Activated naive CD4-positive, alpha-beta T cell treated with anti-CD3 and anti-CD28 coated beads for 36 hours (primary cell): ENCODE measurements around the gene WWC2. TPM values are rescaled to one million over a fixed set of nuclear protein-coding genes. Genes with fewer than 3 reads are reported as not detected.

Experiments used
- CTCF ChIA-PET: fragments of 350-600 bp; sonication (Branson Sonifier 250); formaldehyde crosslinking; loops from one replicate; lab custom pipeline; 2021; ENCODE audit warnings: antibody characterized with exemption; lab: Charles Lee
- DNase-seq: peaks from one replicate; pipeline ENCODE4 v3.0.0-alpha.2; 2020
- H3K27ac Mint-ChIP-seq: one replicate; pipeline ENCODE4 v1.8.0; 2021; ENCODE audit warnings: mild to moderate bottlenecking, mixed read lengths
- H3K27me3 Mint-ChIP-seq: one replicate; pipeline ENCODE4 v1.8.0; 2021; ENCODE audit warnings: low read depth, mixed read lengths
- H3K36me3 Mint-ChIP-seq: one replicate; pipeline ENCODE4 v1.8.0; 2021; ENCODE audit warnings: low read depth, mixed read lengths
- H3K4me1 Mint-ChIP-seq: one replicate; pipeline ENCODE4 v1.8.0; 2021; ENCODE audit warnings: low read depth, mixed read lengths
- H3K4me3 Mint-ChIP-seq: one replicate; pipeline ENCODE4 v1.8.0; 2021; ENCODE audit warnings: mild to moderate bottlenecking, moderate library complexity, mixed read lengths
- H3K9me3 Mint-ChIP-seq: one replicate; pipeline ENCODE4 v1.8.0; 2021; ENCODE audit warnings: mixed read lengths
- intact Hi-C: fragments of 100-400 bp; cut with micrococcal nuclease; formaldehyde crosslinking; loops from one replicate; pipeline ENCODE4 v1.15.1; 2023
- total RNA-seq, 2 experiments: library from RNA; stranded (reverse); gene quantifications; one replicate each; pipeline ENCODE4 v1.2.3, GENCODE V29; 2021

The WWC2 gene
- total RNA-seq, 2 experiments from 2014 or later: 6.7 to 10.0 TPM

GRCh38 chr4:183255487-183255886, 156.4 kb downstream of the WWC2 start:
- intact Hi-C loops: no loop called here
- CTCF ChIA-PET: interaction anchor here (0.6 to 12.6 kb wide), 17 partner anchors 10 to 337 kb away, joined by 3 to 138 read pairs (median 4); no protein-coding TSS in a partner anchor
- no peaks in the 10 kb centered on the region for H3K27me3 Mint-ChIP-seq
- no peaks in the 10 kb centered on the region for H3K36me3 Mint-ChIP-seq
- H3K4me3 Mint-ChIP-seq: no peak overlapping the region
- H3K4me1 Mint-ChIP-seq: no peaks in the 10 kb centered on the region
- no peaks in the 10 kb centered on the region for H3K9me3 Mint-ChIP-seq
- DNase-seq: no peak
- no peak overlapping the region for H3K27ac Mint-ChIP-seq

GRCh38 chr4:183256343-183256742, 157.3 kb downstream of the WWC2 start:
- intact Hi-C loops: loop anchor here (1.0 kb wide), 1 partner anchor 183 kb away; no protein-coding TSS in a partner anchor

GRCh38 chr4:183256756-183257385, 157.8 kb downstream of the WWC2 start:
- H3K27ac Mint-ChIP-seq: no peak overlapping the region
- no peak overlapping the region for H3K4me3 Mint-ChIP-seq
- H3K27me3 Mint-ChIP-seq: no peaks in the 10 kb centered on the region
- peak; percentile 60 for DNase-seq
- CTCF ChIA-PET: interaction anchor here (0.5 to 12.6 kb wide), 18 partner anchors 9 to 331 kb away, joined by 3 to 138 read pairs (median 4); no protein-coding TSS in a partner anchor
- H3K36me3 Mint-ChIP-seq: no peaks in the 10 kb centered on the region
- no peaks in the 10 kb centered on the region for H3K9me3 Mint-ChIP-seq
- no peaks in the 10 kb centered on the region for H3K4me1 Mint-ChIP-seq
- intact Hi-C loops: loop anchor here (1.0 kb wide), 2 partner anchors 184 to 319 kb away; no protein-coding TSS in a partner anchor

More at GRCh38 chr4:183256343-183256742, 157.3 kb downstream of the WWC2 start:
- Mint-ChIP-seq H3K27me3 (no peaks in the 10 kb centered on the region), H3K4me3 (no peak overlapping the region), H3K36me3 (no peaks in the 10 kb centered on the region), H3K9me3 (no peaks in the 10 kb centered on the region), H3K4me1 (no peaks in the 10 kb centered on the region), H3K27ac (no peak overlapping the region)
- CTCF ChIA-PET: interaction anchor here (0.6 to 12.6 kb wide), 20 partner anchors 8 to 330 kb away, joined by 3 to 138 read pairs (median 3); no protein-coding TSS in a partner anchor
- no peak for DNase-seq

- H3K4me3 Mint-ChIP-seq: no peak overlapping the region
- H3K27ac Mint-ChIP-seq: no peak overlapping the region
- intact Hi-C loops: loop anchor here (1.0 kb wide), 1 partner anchor 320 kb away; no protein-coding TSS in a partner anchor
- peaks cover 2% of the 10 kb centered on the region for H3K36me3 Mint-ChIP-seq
- H3K4me1 Mint-ChIP-seq: peaks cover 6% of the 10 kb centered on the region
- CTCF ChIA-PET: interaction anchor here (0.7 to 12.6 kb wide), 4 partner anchors 158 to 319 kb away, joined by 3 to 138 read pairs (median 30); no protein-coding TSS in a partner anchor
- H3K27me3 Mint-ChIP-seq: no peaks in the 10 kb centered on the region
- no peak for DNase-seq
- no peaks in the 10 kb centered on the region for H3K9me3 Mint-ChIP-seq
Observed at GRCh38 chr4:183257808-183258207, 158.8 kb downstream of the WWC2 start.

- peaks cover 3% of the 10 kb centered on the region for H3K36me3 Mint-ChIP-seq
- intact Hi-C loops: loop anchor here (5.0 kb wide), 1 partner anchor 453 kb away; no protein-coding TSS in a partner anchor
- CTCF ChIA-PET: interaction anchor here (0.7 to 12.6 kb wide), 6 partner anchors 11 to 335 kb away, joined by 3 to 138 read pairs (median 6); no protein-coding TSS in a partner anchor
- H3K4me1 Mint-ChIP-seq: peaks cover 6% of the 10 kb centered on the region
- no peaks in the 10 kb centered on the region for H3K27me3 Mint-ChIP-seq
- H3K9me3 Mint-ChIP-seq: no peaks in the 10 kb centered on the region
- H3K27ac Mint-ChIP-seq: no peak overlapping the region
- no peak for DNase-seq
- H3K4me3 Mint-ChIP-seq: no peak overlapping the region
Observed at GRCh38 chr4:183260491-183261151, 161.6 kb downstream of the WWC2 start.

DNA sequence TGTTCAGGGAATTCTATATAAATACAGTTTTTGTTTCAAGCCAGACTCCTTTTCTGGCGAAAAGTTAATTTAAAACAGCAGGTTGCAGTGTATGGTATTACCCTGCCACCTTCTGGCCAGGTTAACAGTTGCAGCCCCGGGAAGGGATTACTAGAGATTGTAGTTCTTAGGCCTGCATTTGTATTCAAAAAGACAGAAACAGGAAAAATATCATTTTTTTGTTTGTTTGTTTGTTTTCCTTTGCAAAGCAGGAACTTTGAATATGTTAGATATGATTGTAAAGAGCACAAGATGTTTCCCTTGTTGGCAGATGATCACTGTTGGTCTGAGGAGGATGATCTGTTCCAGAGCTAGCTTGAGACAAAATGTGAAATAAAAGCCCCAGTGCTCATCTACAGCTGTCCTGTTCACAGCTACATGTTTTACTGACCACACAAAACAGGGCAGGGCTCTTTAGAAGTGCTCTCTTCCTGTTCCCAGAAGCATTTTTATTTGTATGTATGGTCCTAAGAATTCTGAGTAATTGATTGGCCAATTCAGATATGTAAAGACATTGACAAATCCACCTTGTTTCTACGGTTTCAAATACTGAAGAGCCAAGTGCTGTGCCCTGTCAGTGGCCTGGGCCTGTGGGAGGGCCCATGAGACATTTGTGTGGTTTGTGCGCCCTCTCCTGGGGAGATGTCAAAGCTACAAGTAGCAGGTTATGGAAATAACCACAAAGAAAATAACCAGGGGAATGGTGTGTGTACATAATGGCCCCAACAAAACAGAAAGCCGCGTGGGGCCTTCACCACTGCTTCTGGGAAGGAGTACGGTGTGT, 163.1 kb downstream of the WWC2 start:
- Mint-ChIP-seq H3K4me1 (peaks cover 6% of the 10 kb centered on the region), H3K4me3 (no peak overlapping the region), H3K36me3 (peaks cover 3% of the 10 kb centered on the region), H3K27me3 (no peaks in the 10 kb centered on the region), H3K9me3 (no peaks in the 10 kb centered on the region), H3K27ac (no peak overlapping the region)
- DNase-seq: peak; percentile 92
- intact Hi-C loops: loop anchor here (1.0 to 5.0 kb wide), 7 partner anchors 145 to 784 kb away; no protein-coding TSS in a partner anchor
- CTCF ChIA-PET: interaction anchor here (0.6 to 12.6 kb wide), 42 partner anchors 9 to 362 kb away, joined by 3 to 138 read pairs (median 4); partner anchors contain the start of gene WWC2

DNA sequence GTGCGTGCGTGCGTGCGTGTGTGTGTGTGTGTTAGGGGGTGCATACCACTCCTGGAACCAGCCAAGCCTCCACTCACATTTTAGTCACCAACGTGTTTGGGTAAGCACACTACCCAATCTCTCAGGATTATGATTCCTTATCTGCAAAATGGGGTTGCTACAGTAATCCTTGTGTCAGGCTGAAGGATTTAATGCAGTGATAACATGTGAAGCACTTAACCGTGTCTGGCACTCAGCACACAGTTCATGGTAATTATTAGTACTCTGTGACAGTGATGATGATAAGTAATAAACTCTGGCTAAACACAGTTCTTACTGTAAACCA, 163.7 kb downstream of the WWC2 start:
- H3K9me3 Mint-ChIP-seq: no peaks in the 10 kb centered on the region
- H3K36me3 Mint-ChIP-seq: peaks cover 3% of the 10 kb centered on the region
- H3K4me3 Mint-ChIP-seq: no peak overlapping the region
- no peaks in the 10 kb centered on the region for H3K27me3 Mint-ChIP-seq
- DNase-seq: no peak
- peaks cover 6% of the 10 kb centered on the region for H3K4me1 Mint-ChIP-seq
- no peak overlapping the region for H3K27ac Mint-ChIP-seq
- intact Hi-C loops: loop anchor here (1.0 to 5.0 kb wide), 7 partner anchors 145 to 784 kb away; no protein-coding TSS in a partner anchor
- CTCF ChIA-PET: interaction anchor here (0.6 to 12.6 kb wide), 25 partner anchors 9 to 358 kb away, joined by 3 to 138 read pairs (median 5); partner anchors contain the start of gene WWC2

DNA sequence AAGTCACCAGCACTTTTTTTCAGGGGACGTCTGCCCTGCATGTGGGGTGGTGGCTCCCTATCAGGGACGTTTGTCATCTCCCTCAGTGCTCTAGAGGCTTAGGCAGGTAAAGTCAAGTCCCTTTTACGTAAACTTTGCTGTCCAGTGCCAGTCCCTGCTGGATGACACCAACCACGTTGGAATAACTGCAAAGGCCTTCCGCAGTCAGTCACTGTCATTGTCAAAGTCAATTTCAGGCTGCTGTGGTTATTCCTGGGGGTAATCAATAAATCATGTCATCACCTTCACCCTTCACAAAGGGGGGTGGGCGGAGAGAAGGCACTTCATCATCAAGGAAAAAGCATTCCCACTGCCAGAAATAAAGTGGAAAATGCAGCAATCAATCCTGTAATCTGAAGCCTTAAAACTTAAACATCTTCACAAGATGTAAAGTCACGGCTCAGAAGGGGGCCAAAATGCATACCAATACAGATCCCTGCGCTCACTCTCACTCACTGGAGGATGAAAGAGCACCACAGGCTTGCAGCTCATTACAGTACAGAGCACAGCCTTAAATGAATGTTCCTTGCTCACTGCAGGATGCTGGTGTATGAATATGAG, 164.8 kb downstream of the WWC2 start:
- Mint-ChIP-seq H3K9me3 (no peaks in the 10 kb centered on the region), H3K27me3 (no peaks in the 10 kb centered on the region), H3K27ac (no peak overlapping the region), H3K36me3 (peaks cover 3% of the 10 kb centered on the region), H3K4me3 (no peak overlapping the region), H3K4me1 (peaks cover 6% of the 10 kb centered on the region)
- DNase-seq: no peak
- CTCF ChIA-PET: interaction anchor here (1.2 to 12.6 kb wide), 9 partner anchors 8 to 325 kb away, joined by 3 to 138 read pairs (median 12); no protein-coding TSS in a partner anchor
- intact Hi-C loops: loop anchor here (5.0 kb wide), 1 partner anchor 457 kb away; no protein-coding TSS in a partner anchor

- intact Hi-C loops: loop anchor here (5.0 kb wide), 1 partner anchor 457 kb away; no protein-coding TSS in a partner anchor
- Mint-ChIP-seq H3K4me3 (no peak overlapping the region), H3K9me3 (no peaks in the 10 kb centered on the region), H3K4me1 (peaks cover 6% of the 10 kb centered on the region), H3K36me3 (peaks cover 3% of the 10 kb centered on the region), H3K27me3 (no peaks in the 10 kb centered on the region), H3K27ac (no peak overlapping the region)
- DNase-seq: no peak
- CTCF ChIA-PET: interaction anchor here (0.6 to 12.6 kb wide), 5 partner anchors 34 to 326 kb away, joined by 3 to 138 read pairs (median 3); no protein-coding TSS in a partner anchor
Observed at GRCh38 chr4:183264614-183265013, 165.6 kb downstream of the WWC2 start.

- H3K27ac Mint-ChIP-seq: no peak overlapping the region
- H3K4me1 Mint-ChIP-seq: peaks cover 6% of the 10 kb centered on the region
- no peak for DNase-seq
- peaks cover 3% of the 10 kb centered on the region for H3K36me3 Mint-ChIP-seq
- no peaks in the 10 kb centered on the region for H3K27me3 Mint-ChIP-seq
- H3K4me3 Mint-ChIP-seq: no peak overlapping the region
- CTCF ChIA-PET: interaction anchor here (0.8 kb wide), 1 partner anchor 12 kb away, joined by 3 read pairs; no protein-coding TSS in a partner anchor
- no peaks in the 10 kb centered on the region for H3K9me3 Mint-ChIP-seq
- intact Hi-C loops: no loop called here
Observed at GRCh38 chr4:183266371-183266770, 167.3 kb downstream of the WWC2 start.

DNA sequence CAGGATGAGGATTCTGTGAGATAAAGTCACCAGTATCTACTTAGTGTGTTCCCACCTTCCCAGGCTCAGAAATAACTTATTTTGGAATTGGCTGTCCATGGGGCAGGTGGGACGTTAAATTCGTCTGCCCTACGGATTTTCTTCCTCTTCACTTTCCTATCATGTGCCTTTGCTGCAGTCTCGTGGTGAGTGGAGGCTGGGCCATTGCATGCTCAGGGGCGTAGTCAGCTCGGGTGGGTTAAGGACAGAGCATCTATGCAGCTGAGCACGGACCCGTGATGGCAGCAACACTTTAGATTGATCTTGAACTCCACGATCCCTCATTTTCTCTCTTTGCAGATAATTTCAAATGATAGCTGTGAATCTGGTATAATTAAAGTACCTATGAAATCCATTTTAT, 169.5 kb downstream of the WWC2 start:
- no peak for DNase-seq
- Mint-ChIP-seq H3K4me1 (no peaks in the 10 kb centered on the region), H3K36me3 (peaks cover 7% of the 10 kb centered on the region), H3K4me3 (no peak overlapping the region), H3K27ac (no peak overlapping the region), H3K27me3 (no peaks in the 10 kb centered on the region), H3K9me3 (no peaks in the 10 kb centered on the region)
- CTCF ChIA-PET: interaction anchor here (1.6 kb wide), 1 partner anchor 195 kb away, joined by 9 read pairs; no protein-coding TSS in a partner anchor
- intact Hi-C loops: no loop called here
